Caco-2 (cell line): Measurements from ENCODE around the gene HSCB. TPM values are rescaled to one million over a fixed set of nuclear protein-coding genes. Genes with fewer than 3 reads are reported as not detected.
A peak's percentile ranks its signal among the peaks of the same experiment; 100 is the strongest.
"Not testable (repeated sequence)": the region's sequence is repeated elsewhere in the genome, so short reads cannot be mapped to it uniquely, and the experiment has no call there.

Experiments
- Bru-seq: library from RNA; stranded (reverse); fragments of 400-500 nt; gene quantifications from one replicate; lab custom pipeline; 2021; lab: Mats Ljungman, UMichigan
- BruChase-seq, 2 experiments: library from RNA; stranded (reverse); fragments of 400-500 nt; gene quantifications; one replicate each; lab custom pipeline; 2021; lab: Mats Ljungman, UMichigan
- BruUV-seq: library from RNA; stranded (reverse); fragments of 400-500 nt; replicated peaks from 2 replicates; lab custom pipeline; 2021; lab: Mats Ljungman, UMichigan
- CTCF ChIA-PET: fragments of 300-600 bp; sonication (Branson Sonifier 250); formaldehyde crosslinking; loops from one replicate; lab custom pipeline; 2022; ENCODE audit warnings: antibody characterized with exemption; lab: Charles Lee
- POLR2A ChIA-PET: fragments of 300-600 bp; sonication (Branson Sonifier 250); formaldehyde crosslinking; loops from one replicate; lab custom pipeline; 2022; ENCODE audit warnings: antibody characterized with exemption; lab: Charles Lee
- DNase-seq, 2 experiments: peaks; one replicate each; pipeline versions ENCODE4 v3.0.0 to v3.0.0-alpha.2; 2020 to 2022
- H3K27me3 ChIP-seq: replicated peaks from 2 replicates; pipeline ENCODE4 v1.6.0; 2011; ENCODE audit warnings: low read length; ENCODE audit not compliant: control insufficient read depth, insufficient read depth
- H3K36me3 ChIP-seq: 2 replicates; pipeline ENCODE4 v1.5.1; 2011; ENCODE audit warnings: low read length; ENCODE audit not compliant: control insufficient read depth, insufficient read depth
- H3K4me1 ChIP-seq: fragments of 250-450 bp; sonication (Bioruptor Pico); 2 replicates; pipeline ENCODE4 v1.5.1; 2020; ENCODE audit warnings: mild to moderate bottlenecking
- H3K4me3 ChIP-seq: 2 replicates; pipeline ENCODE4 v1.5.1; 2011; ENCODE audit warnings: low read depth, mild to moderate bottlenecking, control low read depth, low read length
- H3K9me3 ChIP-seq: fragments of 250-450 bp; sonication (Bioruptor Pico); 2 replicates; pipeline ENCODE4 v1.5.1; 2020; ENCODE audit warnings: mild to moderate bottlenecking, moderate library complexity
- H3K27ac Mint-ChIP-seq: one replicate; pipeline ENCODE4 v1.8.0; 2022; ENCODE audit warnings: mixed read lengths; ENCODE audit not compliant: unreplicated experiment
- H3K27me3 Mint-ChIP-seq: one replicate; pipeline ENCODE4 v1.8.0; 2022; ENCODE audit warnings: mixed read lengths; ENCODE audit not compliant: insufficient read depth, unreplicated experiment
- H3K36me3 Mint-ChIP-seq: one replicate; pipeline ENCODE4 v1.8.0; 2022; ENCODE audit warnings: mild to moderate bottlenecking, mixed read lengths; ENCODE audit not compliant: insufficient read depth, unreplicated experiment
- H3K4me1 Mint-ChIP-seq: one replicate; pipeline ENCODE4 v1.8.0; 2022; ENCODE audit warnings: low read depth, mixed read lengths; ENCODE audit not compliant: unreplicated experiment
- H3K4me3 Mint-ChIP-seq: one replicate; pipeline ENCODE4 v1.8.0; 2022; ENCODE audit warnings: mild to moderate bottlenecking, moderate library complexity, mixed read lengths; ENCODE audit not compliant: unreplicated experiment
- H3K9me3 Mint-ChIP-seq: one replicate; pipeline ENCODE4 v1.8.0; 2022; ENCODE audit warnings: mixed read lengths; ENCODE audit not compliant: unreplicated experiment
- intact Hi-C: fragments of 100-400 bp; cut with micrococcal nuclease; formaldehyde crosslinking; loops from one replicate; pipeline ENCODE4 v1.10.0; 2022; ENCODE audit not compliant: unreplicated experiment
- long read RNA-seq: library from polyadenylated mRNA; stranded (forward); transcript quantifications from one replicate; pipeline ENCODE4 v2.0.0, GENCODE V29; 2022
- total RNA-seq: library from RNA; stranded (reverse); gene quantifications from 2 replicates; pipeline ENCODE4 v1.2.3, GENCODE V29; 2022
- TF ChIP-seq, protein P1 (sequence below), 2 experiments: fragments of 200-600 bp in 1 of 2; IDR thresholded peaks; 1 replicate in 1 of 2; 2 replicates in 1 of 2; pipeline versions ENCODE4 v1.5.1 to v1.8.0; 2011 to 2022; ENCODE audit warnings: antibody characterized with exemption in 1 of 2, control low read depth in 1 of 2, inconsistent platforms in 1 of 2, low read depth in 1 of 2, low read length in 1 of 2, mild to moderate bottlenecking in 1 of 2, moderate library complexity in 1 of 2; ENCODE audit not compliant: insufficient read depth in 1 of 2, severe bottlenecking in 1 of 2, unreplicated experiment in 1 of 2

The HSCB gene, protein sequence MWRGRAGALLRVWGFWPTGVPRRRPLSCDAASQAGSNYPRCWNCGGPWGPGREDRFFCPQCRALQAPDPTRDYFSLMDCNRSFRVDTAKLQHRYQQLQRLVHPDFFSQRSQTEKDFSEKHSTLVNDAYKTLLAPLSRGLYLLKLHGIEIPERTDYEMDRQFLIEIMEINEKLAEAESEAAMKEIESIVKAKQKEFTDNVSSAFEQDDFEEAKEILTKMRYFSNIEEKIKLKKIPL
- total RNA-seq (8.2 and 11.4 TPM in 2 replicates), Bru-seq, nascent RNA (percentile 64 among the genes with signal in this experiment), BruChase-seq, experiment 1, labeled RNA remaining after a 2-hour chase (percentile 64 among the genes with signal in this experiment), BruChase-seq, experiment 2, labeled RNA remaining after a 6-hour chase (percentile 66 among the genes with signal in this experiment)
- long read RNA-seq, partial matches to known transcripts: 4 of 17 reads
- long read RNA-seq, other reads (novel, unspliced or antisense): 4 of 17 reads

DNA sequence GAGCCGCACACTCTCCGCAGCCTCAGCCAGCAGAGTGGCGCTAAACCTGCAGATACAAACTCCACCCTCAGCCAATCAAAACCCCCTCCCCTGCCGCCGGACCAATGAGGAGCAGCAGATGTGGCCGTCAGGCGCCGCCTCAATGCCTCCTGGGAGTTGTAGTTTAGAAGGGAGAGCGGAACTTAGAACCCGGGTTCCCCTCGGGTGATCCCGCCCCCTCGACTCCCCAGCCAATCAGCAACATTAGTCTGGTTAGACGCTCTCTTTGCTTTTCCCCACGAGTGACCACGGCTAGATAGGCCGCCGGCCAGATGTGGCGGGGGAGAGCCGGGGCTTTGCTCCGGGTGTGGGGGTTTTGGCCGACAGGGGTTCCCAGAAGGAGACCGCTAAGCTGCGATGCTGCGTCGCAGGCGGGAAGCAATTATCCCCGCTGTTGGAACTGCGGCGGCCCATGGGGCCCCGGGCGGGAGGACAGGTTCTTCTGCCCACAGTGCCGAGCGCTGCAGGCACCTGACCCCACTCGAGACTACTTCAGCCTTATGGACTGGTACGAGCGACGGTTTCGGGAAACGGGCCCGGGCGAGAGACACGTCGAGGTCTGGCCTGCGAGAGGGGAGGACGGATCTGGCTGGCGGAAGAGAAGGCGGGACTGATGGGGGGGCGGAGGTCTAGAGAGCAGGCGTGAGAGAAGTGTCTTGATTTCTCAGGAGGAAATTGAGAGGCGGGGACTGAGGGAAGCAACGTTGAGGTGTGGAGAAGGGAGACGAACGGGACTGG is at the start of gene HSCB, which contains the start of gene CHEK2:
Gene HSCB (plus strand): TSS at position 255 of the 777 bp plus-strand sequence. CDS start 57 bp downstream, at position 312.
Gene CHEK2 (minus strand): TSS at position 36 of the 777 bp plus-strand sequence. CDS start 7,099 bp downstream, outside the sequence.
- Mint-ChIP-seq H3K36me3 (peaks cover 34% of the 10 kb centered on the region), H3K4me3 (peak within 1 kb of the TSS; percentile 90), H3K4me1 (peaks cover 14% of the 10 kb centered on the region), H3K9me3 (no peaks in the 10 kb centered on the region), H3K27me3 (no peaks in the 10 kb centered on the region), H3K27ac (peak within 1 kb of the TSS; percentile 77)
- BruUV-seq: no TSS peak
- Histone ChIP-seq H3K4me1 (0 out of 2 replicates have a peak, but pooled peaks cover 5% of the 10 kb centered on the region), H3K36me3 (no peaks in the 10 kb centered on the region), H3K27me3 (no peaks in the 10 kb centered on the region), H3K9me3 (no peaks in the 10 kb centered on the region), H3K4me3 (peak within 1 kb of the TSS; percentile 72)
- ChIA-PET CTCF (interaction anchor here (0.9 kb wide), 1 partner anchor 31 kb away, joined by 4 read pairs; the partner anchor contains the start of gene CCDC117), POLR2A (interaction anchor here (0.6 to 0.8 kb wide), 3 partner anchors 24 to 42 kb away, joined by 3 to 7 read pairs (median 3); partner anchors contain the start of gene CCDC117)
- TF ChIP-seq, protein P1, sequence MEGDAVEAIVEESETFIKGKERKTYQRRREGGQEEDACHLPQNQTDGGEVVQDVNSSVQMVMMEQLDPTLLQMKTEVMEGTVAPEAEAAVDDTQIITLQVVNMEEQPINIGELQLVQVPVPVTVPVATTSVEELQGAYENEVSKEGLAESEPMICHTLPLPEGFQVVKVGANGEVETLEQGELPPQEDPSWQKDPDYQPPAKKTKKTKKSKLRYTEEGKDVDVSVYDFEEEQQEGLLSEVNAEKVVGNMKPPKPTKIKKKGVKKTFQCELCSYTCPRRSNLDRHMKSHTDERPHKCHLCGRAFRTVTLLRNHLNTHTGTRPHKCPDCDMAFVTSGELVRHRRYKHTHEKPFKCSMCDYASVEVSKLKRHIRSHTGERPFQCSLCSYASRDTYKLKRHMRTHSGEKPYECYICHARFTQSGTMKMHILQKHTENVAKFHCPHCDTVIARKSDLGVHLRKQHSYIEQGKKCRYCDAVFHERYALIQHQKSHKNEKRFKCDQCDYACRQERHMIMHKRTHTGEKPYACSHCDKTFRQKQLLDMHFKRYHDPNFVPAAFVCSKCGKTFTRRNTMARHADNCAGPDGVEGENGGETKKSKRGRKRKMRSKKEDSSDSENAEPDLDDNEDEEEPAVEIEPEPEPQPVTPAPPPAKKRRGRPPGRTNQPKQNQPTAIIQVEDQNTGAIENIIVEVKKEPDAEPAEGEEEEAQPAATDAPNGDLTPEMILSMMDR (IDR thresholded peaks at IDR 0.05; ENCODE audit: insufficient read depth in 1 of 2, low read depth in 1 of 2, low read length in 1 of 2, severe bottlenecking in 1 of 2, unreplicated experiment in 1 of 2): peak in 1 of 2 experiments; percentile 20
- intact Hi-C loops: loop anchor here (1.0 to 5.0 kb wide), 2 partner anchors 30 to 85 kb away; partner anchors contain the start of gene CCDC117
- DNase-seq: peak; percentile 98 to 99

DNA sequence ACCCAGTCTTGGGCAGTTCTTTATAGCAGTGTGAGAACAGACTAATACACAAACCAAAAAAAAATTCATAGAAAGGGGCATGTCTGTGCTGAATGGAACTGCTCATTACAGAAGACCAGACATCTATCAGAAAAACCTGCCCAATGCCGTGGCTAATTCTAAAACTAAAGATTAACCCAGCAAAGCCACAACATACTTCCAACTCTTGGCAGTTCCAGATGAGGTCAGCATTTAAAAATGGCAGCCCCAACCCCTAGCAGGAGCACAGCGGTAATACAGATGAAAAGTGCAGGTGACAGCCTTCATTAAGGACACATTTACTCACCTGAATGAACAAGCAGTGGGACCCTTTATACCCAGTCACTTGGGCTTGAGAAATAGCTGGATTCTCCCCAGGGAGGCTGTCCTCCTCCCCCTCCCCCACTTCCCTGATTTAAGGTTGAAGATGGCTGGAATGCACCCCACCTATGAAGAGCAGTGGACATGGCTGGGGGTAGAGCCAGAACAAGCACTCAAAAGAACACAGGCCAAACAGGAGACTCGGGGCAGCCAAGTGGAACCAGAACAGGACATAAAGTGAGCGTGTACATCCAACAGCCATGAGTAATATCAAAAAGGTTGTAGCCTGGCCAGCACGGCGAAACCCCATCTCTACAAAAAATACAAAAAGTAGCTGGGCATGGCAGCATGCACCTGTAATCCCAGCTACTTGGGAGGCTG is 48.6 kb upstream of the HSCB start:
- H3K27me3 Mint-ChIP-seq, H3K4me3 Mint-ChIP-seq, CTCF ChIA-PET, DNase-seq, H3K9me3 Mint-ChIP-seq, POLR2A ChIA-PET, H3K4me3 ChIP-seq, intact Hi-C loops, H3K27ac Mint-ChIP-seq, BruUV-seq, H3K9me3 ChIP-seq, H3K36me3 ChIP-seq, H3K27me3 ChIP-seq, H3K4me1 Mint-ChIP-seq, H3K4me1 ChIP-seq: not testable (repeated sequence)
- H3K36me3 Mint-ChIP-seq: peaks cover 17% of the 10 kb centered on the region

DNA sequence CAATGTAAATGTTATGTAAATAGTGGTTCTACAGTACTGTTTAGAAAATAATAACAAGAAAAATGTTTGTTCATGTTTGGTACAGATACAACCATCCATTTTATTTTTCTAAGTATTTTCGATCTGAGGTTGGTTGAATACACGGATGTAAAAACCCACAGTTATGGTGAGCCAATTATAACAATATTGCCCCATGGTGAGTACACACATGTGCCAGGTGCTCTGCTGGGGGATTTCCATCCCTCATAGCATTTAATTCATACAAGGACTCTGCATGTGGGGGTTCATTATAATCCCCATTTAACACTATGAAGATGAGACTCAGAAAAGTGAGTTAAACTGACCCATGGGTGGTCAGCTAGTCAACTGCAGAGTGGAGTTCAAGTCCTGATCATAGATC is 38.9 kb upstream of the HSCB start:
- no TSS peak for BruUV-seq
- ChIA-PET CTCF (no interaction called here), POLR2A (no interaction called here)
- no peak overlapping the region for H3K27ac Mint-ChIP-seq
- no peak overlapping the region for H3K4me3 Mint-ChIP-seq
- peaks cover under 1% of the 10 kb centered on the region for H3K36me3 Mint-ChIP-seq
- Histone ChIP-seq H3K36me3 (no peaks in the 10 kb centered on the region; the same call in none of the 2 replicates), H3K4me1 (no peaks in the 10 kb centered on the region), H3K9me3 (no peaks in the 10 kb centered on the region), H3K4me3 (no peak overlapping the region), H3K27me3 (no peaks in the 10 kb centered on the region)
- H3K27me3 Mint-ChIP-seq: no peaks in the 10 kb centered on the region
- no peaks in the 10 kb centered on the region for H3K9me3 Mint-ChIP-seq
- intact Hi-C loops: no loop called here
- DNase-seq: no peak
- no peaks in the 10 kb centered on the region for H3K4me1 Mint-ChIP-seq
- TF ChIP-seq, protein P1 (IDR thresholded peaks at IDR 0.05; ENCODE audit: insufficient read depth in 1 of 2, low read depth in 1 of 2, low read length in 1 of 2, severe bottlenecking in 1 of 2, unreplicated experiment in 1 of 2): no peak
